Measurements from ENCODE around the gene SYNPO2.
A peak's percentile ranks its signal among the peaks of the same experiment; 100 is the strongest.

The SYNPO2 gene

DNA sequence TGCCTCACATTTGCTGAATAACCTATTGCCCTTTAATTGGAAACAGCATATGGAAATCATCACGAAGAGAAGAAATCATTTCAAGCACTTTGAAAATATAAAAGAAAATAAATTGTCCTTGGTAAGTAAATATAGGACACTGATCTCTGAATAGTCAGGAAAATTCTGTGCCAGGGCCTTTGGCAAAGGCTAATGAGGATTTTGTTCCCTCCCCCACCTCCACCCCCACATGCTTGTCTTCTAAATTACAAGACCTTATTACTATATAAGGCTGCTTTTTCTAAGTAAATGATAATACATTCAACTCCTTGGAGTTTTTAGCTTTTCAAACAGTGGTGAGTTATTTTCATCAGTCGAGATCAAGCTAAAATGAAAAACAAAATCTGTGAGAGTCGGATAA, 15.8 kb downstream of the SYNPO2 start:
- Histone ChIP-seq H3K23ac (ENCODE audit: low read length in 2 of 2) (no peak overlapping the region), H2BK5ac (ENCODE audit: low read depth, low read length, poor library complexity, severe bottlenecking) (no peak overlapping the region), H2AK5ac (ENCODE audit: low read length, severe bottlenecking) (no peak overlapping the region), H3K4me3 (ENCODE audit: insufficient read depth in 1 of 2, low read depth in 1 of 2, low read length in 2 of 2) (no peak overlapping the region), H3K27me3 (ENCODE audit: control insufficient read depth in 1 of 2, insufficient read depth in 1 of 2, low read length in 2 of 2) (no peaks in the 10 kb centered on the region), H2BK12ac (ENCODE audit: low read length in 2 of 2) (no peak overlapping the region), H3K4me1 (ENCODE audit: control insufficient read depth, insufficient read depth, low read depth, low read length) (peaks cover 2% of the 10 kb centered on the region), H4K91ac (ENCODE audit: low read length) (no peak overlapping the region), H3K14ac (ENCODE audit: low read length in 2 of 2) (no peak overlapping the region), H3K27ac (ENCODE audit: low read length, poor library complexity, severe bottlenecking) (no peak overlapping the region), H3K4ac (ENCODE audit: low read depth in 1 of 2, low read length in 2 of 2) (no peak overlapping the region), H4K8ac (ENCODE audit: low read length) (no peak overlapping the region), H3K18ac (ENCODE audit: low read depth in 1 of 2, low read length in 2 of 2) (no peak overlapping the region), H3K36me3 (ENCODE audit: control insufficient read depth in 1 of 2, insufficient read depth in 2 of 2, low read depth in 1 of 2, low read length in 2 of 2) (no peaks in the 10 kb centered on the region), H2AFZ (ENCODE audit: low read depth, low read length) (no peak overlapping the region), H2BK120ac (ENCODE audit: low read depth, low read length) (no peak overlapping the region), H2BK15ac (ENCODE audit: low read depth, poor library complexity, severe bottlenecking) (no peak overlapping the region), H3K9ac (ENCODE audit: low read length) (peak overlapping the region; percentile 7), H3K79me1 (replicated peaks; ENCODE audit: low read length, poor library complexity, severe bottlenecking) (no peaks in the 10 kb centered on the region), H3K9me3 (ENCODE audit: control insufficient read depth, low read length) (no peaks in the 10 kb centered on the region), H3K4me2 (ENCODE audit: low read length, poor library complexity, severe bottlenecking) (no peak overlapping the region)
- no peak for DNase-seq
- no CpG with 5 or more reads among the region's 3 CpGs for WGBS

GRCh38 chr4:118904935-118905334, 16.3 kb downstream of the SYNPO2 start:
- Histone ChIP-seq H3K4me1 (ENCODE audit: control insufficient read depth, insufficient read depth, low read depth, low read length) (peaks cover 2% of the 10 kb centered on the region), H3K14ac (ENCODE audit: low read length in 2 of 2) (no peak overlapping the region), H4K8ac (ENCODE audit: low read length) (no peak overlapping the region), H2AFZ (ENCODE audit: low read depth, low read length) (no peak overlapping the region), H2AK5ac (ENCODE audit: low read length, severe bottlenecking) (no peak overlapping the region), H3K4ac (ENCODE audit: low read depth in 1 of 2, low read length in 2 of 2) (no peak overlapping the region), H3K79me1 (replicated peaks; ENCODE audit: low read length, poor library complexity, severe bottlenecking) (no peaks in the 10 kb centered on the region), H2BK120ac (ENCODE audit: low read depth, low read length) (no peak overlapping the region), H3K36me3 (ENCODE audit: control insufficient read depth in 1 of 2, insufficient read depth in 2 of 2, low read depth in 1 of 2, low read length in 2 of 2) (no peaks in the 10 kb centered on the region), H2BK5ac (ENCODE audit: low read depth, low read length, poor library complexity, severe bottlenecking) (no peak overlapping the region), H2BK12ac (ENCODE audit: low read length in 2 of 2) (no peak overlapping the region), H3K9ac (ENCODE audit: low read length) (no peak overlapping the region), H3K4me2 (ENCODE audit: low read length, poor library complexity, severe bottlenecking) (no peak overlapping the region), H3K4me3 (ENCODE audit: insufficient read depth in 1 of 2, low read depth in 1 of 2, low read length in 2 of 2) (no peak overlapping the region), H4K91ac (ENCODE audit: low read length) (no peak overlapping the region), H3K27ac (ENCODE audit: low read length, poor library complexity, severe bottlenecking) (no peak overlapping the region), H3K27me3 (ENCODE audit: control insufficient read depth in 1 of 2, insufficient read depth in 1 of 2, low read length in 2 of 2) (no peaks in the 10 kb centered on the region), H3K18ac (ENCODE audit: low read depth in 1 of 2, low read length in 2 of 2) (no peak overlapping the region), H3K23ac (ENCODE audit: low read length in 2 of 2) (no peak overlapping the region), H3K9me3 (ENCODE audit: control insufficient read depth, low read length) (no peaks in the 10 kb centered on the region), H2BK15ac (ENCODE audit: low read depth, poor library complexity, severe bottlenecking) (no peak overlapping the region)
- no peak for DNase-seq
- 95% methylated on average over 2 of the region's 2 CpGs for WGBS

GRCh38 chr4:118905566-118905965, 16.9 kb downstream of the SYNPO2 start:
- peaks cover 2% of the 10 kb centered on the region for H3K4me1 ChIP-seq (ENCODE audit: control insufficient read depth, insufficient read depth, low read depth, low read length)
- peak; percentile 12 for DNase-seq
- H3K4me3 ChIP-seq (ENCODE audit: insufficient read depth in 1 of 2, low read depth in 1 of 2, low read length in 2 of 2) = no peak overlapping the region
- WGBS = 73% methylated on average over 4 of the region's 4 CpGs
- H3K4ac ChIP-seq (ENCODE audit: low read depth in 1 of 2, low read length in 2 of 2) = no peak overlapping the region
- no peak overlapping the region for H2BK12ac ChIP-seq (ENCODE audit: low read length in 2 of 2)
- H2BK120ac ChIP-seq (ENCODE audit: low read depth, low read length) = no peak overlapping the region
- H2AK5ac ChIP-seq (ENCODE audit: low read length, severe bottlenecking) = no peak overlapping the region
- H2BK5ac ChIP-seq (ENCODE audit: low read depth, low read length, poor library complexity, severe bottlenecking) = no peak overlapping the region
- no peaks in the 10 kb centered on the region for H3K9me3 ChIP-seq (ENCODE audit: control insufficient read depth, low read length)
- H3K36me3 ChIP-seq (ENCODE audit: control insufficient read depth in 1 of 2, insufficient read depth in 2 of 2, low read depth in 1 of 2, low read length in 2 of 2) = no peaks in the 10 kb centered on the region
- H2BK15ac ChIP-seq (ENCODE audit: low read depth, poor library complexity, severe bottlenecking) = no peak overlapping the region
- H2AFZ ChIP-seq (ENCODE audit: low read depth, low read length) = no peak overlapping the region
- peak overlapping the region; percentile 12 for H4K8ac ChIP-seq (ENCODE audit: low read length)
- H3K27ac ChIP-seq (ENCODE audit: low read length, poor library complexity, severe bottlenecking) = no peak overlapping the region
- no peak overlapping the region for H3K4me2 ChIP-seq (ENCODE audit: low read length, poor library complexity, severe bottlenecking)
- H3K9ac ChIP-seq (ENCODE audit: low read length) = no peak overlapping the region
- no peak overlapping the region for H3K18ac ChIP-seq (ENCODE audit: low read depth in 1 of 2, low read length in 2 of 2)
- H3K27me3 ChIP-seq (ENCODE audit: control insufficient read depth in 1 of 2, insufficient read depth in 1 of 2, low read length in 2 of 2) = no peaks in the 10 kb centered on the region
- H3K23ac ChIP-seq (ENCODE audit: low read length in 2 of 2) = no peak overlapping the region
- no peaks in the 10 kb centered on the region for H3K79me1 ChIP-seq (replicated peaks; ENCODE audit: low read length, poor library complexity, severe bottlenecking)
- H4K91ac ChIP-seq (ENCODE audit: low read length) = no peak overlapping the region
- no peak overlapping the region for H3K14ac ChIP-seq (ENCODE audit: low read length in 2 of 2)

- Histone ChIP-seq H2AK5ac (ENCODE audit: low read length, severe bottlenecking) (no peak overlapping the region), H3K27ac (ENCODE audit: low read length, poor library complexity, severe bottlenecking) (no peak overlapping the region), H2BK120ac (ENCODE audit: low read depth, low read length) (no peak overlapping the region), H2AFZ (ENCODE audit: low read depth, low read length) (no peak overlapping the region), H3K4ac (ENCODE audit: low read depth in 1 of 2, low read length in 2 of 2) (no peak overlapping the region), H3K23ac (ENCODE audit: low read length in 2 of 2) (no peak overlapping the region), H3K36me3 (ENCODE audit: control insufficient read depth in 1 of 2, insufficient read depth in 2 of 2, low read depth in 1 of 2, low read length in 2 of 2) (no peaks in the 10 kb centered on the region), H2BK15ac (ENCODE audit: low read depth, poor library complexity, severe bottlenecking) (no peak overlapping the region), H3K4me2 (ENCODE audit: low read length, poor library complexity, severe bottlenecking) (no peak overlapping the region), H4K91ac (ENCODE audit: low read length) (no peak overlapping the region), H3K27me3 (ENCODE audit: control insufficient read depth in 1 of 2, insufficient read depth in 1 of 2, low read length in 2 of 2) (no peaks in the 10 kb centered on the region), H3K14ac (ENCODE audit: low read length in 2 of 2) (no peak overlapping the region), H2BK5ac (ENCODE audit: low read depth, low read length, poor library complexity, severe bottlenecking) (no peak overlapping the region), H3K79me1 (replicated peaks; ENCODE audit: low read length, poor library complexity, severe bottlenecking) (no peaks in the 10 kb centered on the region), H3K18ac (ENCODE audit: low read depth in 1 of 2, low read length in 2 of 2) (no peak overlapping the region), H3K9me3 (ENCODE audit: control insufficient read depth, low read length) (no peaks in the 10 kb centered on the region), H2BK12ac (ENCODE audit: low read length in 2 of 2) (no peak overlapping the region), H3K4me1 (ENCODE audit: control insufficient read depth, insufficient read depth, low read depth, low read length) (peaks cover 3% of the 10 kb centered on the region), H3K4me3 (ENCODE audit: insufficient read depth in 1 of 2, low read depth in 1 of 2, low read length in 2 of 2) (no peak overlapping the region), H4K8ac (ENCODE audit: low read length) (no peak overlapping the region), H3K9ac (ENCODE audit: low read length) (no peak overlapping the region)
- no peak for DNase-seq
- WGBS = 79% methylated on average over 8 of the region's 8 CpGs
These were observed 20.7 kb downstream of the SYNPO2 start for GRCh38 chr4:118909173-118909956.

All from mesenchymal stem cell (in vitro differentiated cells and primary cell).